K562 (cell line): Measurements from ENCODE around the gene VPS45.
A peak's percentile ranks its signal among the peaks of the same experiment; 100 is the strongest.
"Not testable (repeated sequence)": the region's sequence is repeated elsewhere in the genome, so short reads cannot be mapped to it uniquely, and the experiment has no call there.

ENCODE experiments used
- CBX8 ChIP-seq: fragments of 200-600 bp; sonication (generic); IDR thresholded peaks from 2 replicates; pipeline ENCODE4 v1.6.1; 2012; ENCODE audit warnings: borderline replicate concordance, mixed run types, low read depth, mild to moderate bottlenecking, moderate library complexity, mixed read lengths, low read length, control low read depth, inconsistent platforms; ENCODE audit not compliant: poor library complexity, severe bottlenecking; ENCODE audit errors: extremely low read depth
- EZH2 ChIP-seq: IDR thresholded peaks from 2 replicates; pipeline ENCODE4 v1.6.1; 2012; ENCODE audit warnings: low read depth, mild to moderate bottlenecking, inconsistent platforms, low read length, borderline replicate concordance
- GATAD2B ChIP-seq: fragments of 450-650 bp; IDR thresholded peaks from 2 replicates; pipeline ENCODE4 v1.6.1; 2017; ENCODE audit warnings: mild to moderate bottlenecking, borderline replicate concordance
- KLF6 ChIP-seq: fragments of 250-450 bp; sonication (Bioruptor Pico); IDR thresholded peaks from 2 replicates; pipeline ENCODE4 v1.4.0; 2020; ENCODE audit warnings: mild to moderate bottlenecking, moderate library complexity, borderline replicate concordance
- MCM5 ChIP-seq: fragments of 450-650 bp; IDR thresholded peaks from 2 replicates; pipeline ENCODE4 v1.6.1; 2016; ENCODE audit warnings: low read depth
- POLR2A ChIP-seq: fragments of 450-650 bp; conservative IDR thresholded peaks from 2 replicates; pipeline ENCODE4 v1.6.1; 2016
- SMARCC2 ChIP-seq: fragments of 450-650 bp; IDR thresholded peaks from 2 replicates; pipeline ENCODE4 v1.6.1; 2017; ENCODE audit warnings: antibody characterized with exemption, moderate library complexity, mild to moderate bottlenecking, low read depth
- TGIF2 ChIP-seq: sonication (generic); formaldehyde crosslinking; IDR thresholded peaks from 2 replicates; pipeline ENCODE4 v1.8.1; 2022; ENCODE audit warnings: mild to moderate bottlenecking, missing genetic modification reagents, moderate library complexity
- ZSCAN29 ChIP-seq: fragments of 450-650 bp; IDR thresholded peaks from 2 replicates; pipeline ENCODE4 v1.6.1; 2017
- TF ChIP-seq, protein P1 (sequence below), 2 experiments: fragments of 450-650 bp in 1 of 2; sonication (generic) in 1 of 2; formaldehyde crosslinking in 1 of 2; IDR thresholded peaks in 1 of 2; conservative IDR thresholded peaks in 1 of 2; 2 replicates each; pipeline versions ENCODE4 v1.6.1 to v1.8.1; 2016 to 2023; ENCODE audit warnings: mild to moderate bottlenecking in 2 of 2, moderate library complexity in 2 of 2, inconsistent platforms in 1 of 2, missing genetic modification reagents in 1 of 2
- TF ChIP-seq, protein P2 (sequence below), 2 experiments: IDR thresholded peaks; 2 replicates each; pipeline ENCODE4 v1.6.1; 2012; ENCODE audit warnings: improper control_type of control experiment in 2 of 2, low read depth in 2 of 2, low read length in 2 of 2, borderline replicate concordance in 1 of 2
- TF ChIP-seq, protein P3 (sequence below): fragments of 450-650 bp; IDR thresholded peaks from 2 replicates; pipeline ENCODE4 v1.6.1; 2017; ENCODE audit warnings: antibody characterized with exemption
- TF ChIP-seq, protein P4 (sequence below): fragments of 450-650 bp; IDR thresholded peaks from 2 replicates; pipeline ENCODE4 v1.6.1; 2017; ENCODE audit warnings: mild to moderate bottlenecking, moderate library complexity
- TF ChIP-seq, protein P5 (sequence below): sonication (generic); formaldehyde crosslinking; IDR thresholded peaks from 2 replicates; pipeline ENCODE4 v1.8.1; 2023; ENCODE audit warnings: mild to moderate bottlenecking, missing genetic modification reagents

DNA sequence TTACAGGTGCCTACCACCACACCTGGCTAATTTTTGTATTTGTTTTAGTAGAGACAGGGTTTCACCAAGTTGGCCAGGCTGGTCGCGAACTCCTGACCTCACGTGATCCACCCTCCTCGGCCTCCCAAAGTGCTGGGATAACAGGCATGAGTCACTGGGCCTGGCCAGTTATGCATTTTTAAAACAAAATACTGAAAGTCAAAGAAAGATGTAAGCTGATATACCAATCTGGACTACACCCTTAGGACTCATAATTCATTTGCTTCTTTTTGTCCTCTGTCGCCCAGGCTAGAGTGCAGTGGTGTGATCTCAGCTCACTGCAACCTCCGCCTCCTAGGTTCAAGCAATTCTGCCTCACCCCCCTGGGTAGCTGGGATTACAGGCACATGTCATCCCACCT is 67.8 kb downstream of the VPS45 start:
- TF ChIP-seq POLR2A; CBX8; MCM5; TGIF2 (CRISPR knock-in tag); GATAD2B; KLF6 (CRISPR knock-in tag); EZH2; SMARCC2; ZSCAN29: not testable (repeated sequence)
- TF ChIP-seq, protein P1, sequence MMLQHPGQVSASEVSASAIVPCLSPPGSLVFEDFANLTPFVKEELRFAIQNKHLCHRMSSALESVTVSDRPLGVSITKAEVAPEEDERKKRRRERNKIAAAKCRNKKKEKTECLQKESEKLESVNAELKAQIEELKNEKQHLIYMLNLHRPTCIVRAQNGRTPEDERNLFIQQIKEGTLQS (IDR thresholded peaks at IDR 0.05), result peak; percentile 66
- TF ChIP-seq, protein P1 (CRISPR knock-in tag; conservative IDR thresholded peaks at IDR 0.05), result not testable (repeated sequence)
- TF ChIP-seq, protein P2, sequence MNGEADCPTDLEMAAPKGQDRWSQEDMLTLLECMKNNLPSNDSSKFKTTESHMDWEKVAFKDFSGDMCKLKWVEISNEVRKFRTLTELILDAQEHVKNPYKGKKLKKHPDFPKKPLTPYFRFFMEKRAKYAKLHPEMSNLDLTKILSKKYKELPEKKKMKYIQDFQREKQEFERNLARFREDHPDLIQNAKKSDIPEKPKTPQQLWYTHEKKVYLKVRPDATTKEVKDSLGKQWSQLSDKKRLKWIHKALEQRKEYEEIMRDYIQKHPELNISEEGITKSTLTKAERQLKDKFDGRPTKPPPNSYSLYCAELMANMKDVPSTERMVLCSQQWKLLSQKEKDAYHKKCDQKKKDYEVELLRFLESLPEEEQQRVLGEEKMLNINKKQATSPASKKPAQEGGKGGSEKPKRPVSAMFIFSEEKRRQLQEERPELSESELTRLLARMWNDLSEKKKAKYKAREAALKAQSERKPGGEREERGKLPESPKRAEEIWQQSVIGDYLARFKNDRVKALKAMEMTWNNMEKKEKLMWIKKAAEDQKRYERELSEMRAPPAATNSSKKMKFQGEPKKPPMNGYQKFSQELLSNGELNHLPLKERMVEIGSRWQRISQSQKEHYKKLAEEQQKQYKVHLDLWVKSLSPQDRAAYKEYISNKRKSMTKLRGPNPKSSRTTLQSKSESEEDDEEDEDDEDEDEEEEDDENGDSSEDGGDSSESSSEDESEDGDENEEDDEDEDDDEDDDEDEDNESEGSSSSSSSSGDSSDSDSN (IDR thresholded peaks at IDR 0.05; ENCODE audit: borderline replicate concordance in 1 of 2, low read depth in 2 of 2, low read length in 2 of 2), result not testable (repeated sequence)
- TF ChIP-seq, protein P3, sequence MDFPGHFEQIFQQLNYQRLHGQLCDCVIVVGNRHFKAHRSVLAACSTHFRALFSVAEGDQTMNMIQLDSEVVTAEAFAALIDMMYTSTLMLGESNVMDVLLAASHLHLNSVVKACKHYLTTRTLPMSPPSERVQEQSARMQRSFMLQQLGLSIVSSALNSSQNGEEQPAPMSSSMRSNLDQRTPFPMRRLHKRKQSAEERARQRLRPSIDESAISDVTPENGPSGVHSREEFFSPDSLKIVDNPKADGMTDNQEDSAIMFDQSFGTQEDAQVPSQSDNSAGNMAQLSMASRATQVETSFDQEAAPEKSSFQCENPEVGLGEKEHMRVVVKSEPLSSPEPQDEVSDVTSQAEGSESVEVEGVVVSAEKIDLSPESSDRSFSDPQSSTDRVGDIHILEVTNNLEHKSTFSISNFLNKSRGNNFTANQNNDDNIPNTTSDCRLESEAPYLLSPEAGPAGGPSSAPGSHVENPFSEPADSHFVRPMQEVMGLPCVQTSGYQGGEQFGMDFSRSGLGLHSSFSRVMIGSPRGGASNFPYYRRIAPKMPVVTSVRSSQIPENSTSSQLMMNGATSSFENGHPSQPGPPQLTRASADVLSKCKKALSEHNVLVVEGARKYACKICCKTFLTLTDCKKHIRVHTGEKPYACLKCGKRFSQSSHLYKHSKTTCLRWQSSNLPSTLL, result not testable (repeated sequence)
- TF ChIP-seq, protein P4, sequence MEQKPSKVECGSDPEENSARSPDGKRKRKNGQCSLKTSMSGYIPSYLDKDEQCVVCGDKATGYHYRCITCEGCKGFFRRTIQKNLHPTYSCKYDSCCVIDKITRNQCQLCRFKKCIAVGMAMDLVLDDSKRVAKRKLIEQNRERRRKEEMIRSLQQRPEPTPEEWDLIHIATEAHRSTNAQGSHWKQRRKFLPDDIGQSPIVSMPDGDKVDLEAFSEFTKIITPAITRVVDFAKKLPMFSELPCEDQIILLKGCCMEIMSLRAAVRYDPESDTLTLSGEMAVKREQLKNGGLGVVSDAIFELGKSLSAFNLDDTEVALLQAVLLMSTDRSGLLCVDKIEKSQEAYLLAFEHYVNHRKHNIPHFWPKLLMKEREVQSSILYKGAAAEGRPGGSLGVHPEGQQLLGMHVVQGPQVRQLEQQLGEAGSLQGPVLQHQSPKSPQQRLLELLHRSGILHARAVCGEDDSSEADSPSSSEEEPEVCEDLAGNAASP, result not testable (repeated sequence)
- TF ChIP-seq, protein P5, sequence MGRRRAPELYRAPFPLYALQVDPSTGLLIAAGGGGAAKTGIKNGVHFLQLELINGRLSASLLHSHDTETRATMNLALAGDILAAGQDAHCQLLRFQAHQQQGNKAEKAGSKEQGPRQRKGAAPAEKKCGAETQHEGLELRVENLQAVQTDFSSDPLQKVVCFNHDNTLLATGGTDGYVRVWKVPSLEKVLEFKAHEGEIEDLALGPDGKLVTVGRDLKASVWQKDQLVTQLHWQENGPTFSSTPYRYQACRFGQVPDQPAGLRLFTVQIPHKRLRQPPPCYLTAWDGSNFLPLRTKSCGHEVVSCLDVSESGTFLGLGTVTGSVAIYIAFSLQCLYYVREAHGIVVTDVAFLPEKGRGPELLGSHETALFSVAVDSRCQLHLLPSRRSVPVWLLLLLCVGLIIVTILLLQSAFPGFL (CRISPR knock-in tag), result not testable (repeated sequence)
